Fibroblast of lung (primary cell): ENCODE measurements around the gene MRC1. TPM values are rescaled to one million over a fixed set of nuclear protein-coding genes. Genes with fewer than 3 reads are reported as not detected.
A peak's percentile ranks its signal among the peaks of the same experiment; 100 is the strongest.
"Not testable (repeated sequence)": the region's sequence is repeated elsewhere in the genome, so short reads cannot be mapped to it uniquely, and the experiment has no call there.

Source experiments
- DNase-seq, 2 donors: peaks; one replicate each; pipeline versions ENCODE4 v3.0.0 to v3.0.0-alpha.2; 2010; ENCODE audit warnings: low read depth in 2 of 2
- H2AFZ ChIP-seq: 2 replicates; pipeline ENCODE4 v1.5.1; 2012; ENCODE audit warnings: low read length, control low read depth, inconsistent platforms
- H3K27ac ChIP-seq: 2 replicates; pipeline ENCODE4 v1.5.1; 2011; ENCODE audit warnings: low read length, control low read depth; ENCODE audit not compliant: insufficient read depth
- H3K27me3 ChIP-seq: 2 replicates; pipeline ENCODE4 v1.5.1; 2011; ENCODE audit warnings: mild to moderate bottlenecking, low read length; ENCODE audit not compliant: control insufficient read depth, insufficient read depth
- H3K36me3 ChIP-seq: 2 replicates; pipeline ENCODE4 v1.5.1; 2011; ENCODE audit warnings: low read length; ENCODE audit not compliant: control insufficient read depth, insufficient read depth
- H3K4me1 ChIP-seq: 2 replicates; pipeline ENCODE4 v1.5.1; 2011; ENCODE audit warnings: low read length; ENCODE audit not compliant: control insufficient read depth, insufficient read depth; ENCODE audit errors: extremely low read depth
- H3K4me2 ChIP-seq: 2 replicates; pipeline ENCODE4 v1.5.1; 2011; ENCODE audit warnings: low read length, control low read depth; ENCODE audit not compliant: insufficient read depth; ENCODE audit errors: extremely low read depth
- H3K4me3 ChIP-seq, 4 experiments: fragments of 200-600 bp in 1 of 4; sonication (generic) in 1 of 4; replicated peaks in 1 of 4; 2 replicates each; pipeline ENCODE4 v1.5.1; 2011 to 2016; ENCODE audit warnings: low read length in 4 of 4, low read depth in 3 of 4, mild to moderate bottlenecking in 3 of 4, control low read depth in 2 of 4, inconsistent platforms in 1 of 4, mixed read lengths in 1 of 4; ENCODE audit not compliant: insufficient read depth in 1 of 4; ENCODE audit errors: control extremely low read depth in 1 of 4
- H3K79me2 ChIP-seq: 2 replicates; pipeline ENCODE4 v1.5.1; 2012; ENCODE audit warnings: mild to moderate bottlenecking, low read length, inconsistent platforms; ENCODE audit not compliant: control insufficient read depth, insufficient read depth
- H3K9ac ChIP-seq: 2 replicates; pipeline ENCODE4 v1.5.1; 2011; ENCODE audit warnings: mild to moderate bottlenecking, low read length, control low read depth; ENCODE audit not compliant: insufficient read depth
- H3K9me3 ChIP-seq: 2 replicates; pipeline ENCODE4 v1.5.1; 2012; ENCODE audit warnings: low read depth, low read length; ENCODE audit not compliant: control insufficient read depth, insufficient read depth
- H4K20me1 ChIP-seq: 2 replicates; pipeline ENCODE4 v1.5.1; 2011; ENCODE audit warnings: low read length; ENCODE audit not compliant: control insufficient read depth, insufficient read depth; ENCODE audit errors: extremely low read depth
- CTCF ChIP-seq, 2 donors: IDR thresholded peaks in 1 of 2; conservative IDR thresholded peaks in 1 of 2; 1 replicate in 1 of 2; 2 replicates in 1 of 2; pipeline ENCODE4 v1.5.1; 2011 to 2012; ENCODE audit warnings: low read length in 2 of 2, control low read depth in 1 of 2, inconsistent platforms in 1 of 2, low read depth in 1 of 2, mild to moderate bottlenecking in 1 of 2
- EZH2 ChIP-seq: IDR thresholded peaks from 2 replicates; pipeline ENCODE4 v1.5.1; 2012; ENCODE audit warnings: low read length, control low read depth, mild to moderate bottlenecking; ENCODE audit errors: missing control alignments
- polyA plus RNA-seq, 2 donors: library from polyadenylated mRNA; depleted of rRNA in 1 of 2; stranded (reverse) in 1 of 2; unstranded in 1 of 2; fragments of >200 nt; gene quantifications; 2 replicates each; pipeline ENCODE4 v1.2.1, GENCODE V29; 2011 to 2012; ENCODE audit warnings: missing spikeins in 1 of 2
- total RNA-seq: library from RNA; depleted of rRNA; stranded (reverse); fragments of >200 nt; gene quantifications from 2 replicates; pipeline ENCODE4 v1.2.1, GENCODE V29; 2014

MRC1 gene
- total and polyA plus RNA-seq, 2 donors (not counting 1 experiment from before 2014, with no cell fraction given), result 0.01 TPM; not detected in 1

- no peaks in the 10 kb centered on the region for H3K9me3 ChIP-seq
- TF ChIP-seq CTCF (conservative IDR thresholded peaks at IDR 0.05 in 1 of 2, IDR thresholded peaks at IDR 0.05 in 1 of 2; ENCODE audit: low read depth in 1 of 2, low read length in 2 of 2) (no peak), EZH2 (no peak)
- H3K4me1 ChIP-seq, result no peaks in the 10 kb centered on the region
- H3K27me3 ChIP-seq, result no peaks in the 10 kb centered on the region
- no peak overlapping the region for H3K27ac ChIP-seq
- H3K4me2 ChIP-seq, result no peak overlapping the region
- no peaks in the 10 kb centered on the region for H3K79me2 ChIP-seq
- H3K4me3 ChIP-seq, result no peak overlapping the region
- DNase-seq, result no peak
- no peaks in the 10 kb centered on the region for H3K36me3 ChIP-seq
- H4K20me1 ChIP-seq, result no peaks in the 10 kb centered on the region
- H2AFZ ChIP-seq, result no peak overlapping the region
- H3K9ac ChIP-seq, result no peak overlapping the region
These were observed 141.6 kb downstream of the MRC1 start for GRCh38 chr10:17950726-17951125.

GRCh38 chr10:17951868-17952371, 142.8 kb downstream of the MRC1 start, which contains the start of gene SLC39A12:
Gene SLC39A12, plus strand, starts transcription at chr10:17951918. Its CDS starts 1,359 bp downstream, at chr10:17953277.
- DNase-seq, result peak; percentile 65 to 80
- Histone ChIP-seq H3K27me3 (no peaks in the 10 kb centered on the region), H3K4me1 (no peaks in the 10 kb centered on the region), H3K9ac (no peak within 1 kb of the TSS), H4K20me1 (no peaks in the 10 kb centered on the region), H3K79me2 (no peaks in the 10 kb centered on the region), H3K9me3 (no peaks in the 10 kb centered on the region), H3K27ac (no peak within 1 kb of the TSS), H3K36me3 (no peaks in the 10 kb centered on the region), H2AFZ (peak within 1 kb of the TSS; percentile 60), H3K4me2 (peak within 1 kb of the TSS; percentile 37), H3K4me3 (no peak within 1 kb of the TSS)
- TF ChIP-seq CTCF (conservative IDR thresholded peaks at IDR 0.05 in 1 of 2, IDR thresholded peaks at IDR 0.05 in 1 of 2; ENCODE audit: low read depth in 1 of 2, low read length in 2 of 2), result no peak
- TF ChIP-seq EZH2, result no peak

- not testable (repeated sequence) for H3K27ac ChIP-seq, H3K9me3 ChIP-seq, H3K9ac ChIP-seq, H3K36me3 ChIP-seq, H4K20me1 ChIP-seq, H3K27me3 ChIP-seq, H3K4me2 ChIP-seq, DNase-seq, H2AFZ ChIP-seq, H3K4me3 ChIP-seq, H3K79me2 ChIP-seq, H3K4me1 ChIP-seq
These were observed 145.2 kb downstream of the MRC1 start for GRCh38 chr10:17954372-17954771.
